Fibroblast of mammary gland (primary cell): ENCODE results near the gene SHROOM2.
A peak's percentile ranks its signal among the peaks of the same experiment; 100 is the strongest.

Experiments
- DNase-seq: peaks from one replicate; pipeline ENCODE4 v3.0.0-alpha.2; 2010; ENCODE audit warnings: low read depth
- H3K4me3 ChIP-seq: 2 replicates; pipeline ENCODE4 v1.5.1; 2011; ENCODE audit warnings: low read depth, mild to moderate bottlenecking, low read length, moderate library complexity; ENCODE audit not compliant: control insufficient read depth
- CTCF ChIP-seq: conservative IDR thresholded peaks from 2 replicates; pipeline ENCODE4 v1.5.1; 2011; ENCODE audit warnings: low read depth, low read length, inconsistent platforms; ENCODE audit not compliant: control insufficient read depth, insufficient read depth

The SHROOM2 gene

GRCh38 chrX:9905721-9906120, 119.5 kb downstream of the SHROOM2 start:
- no peak for TF ChIP-seq CTCF
- H3K4me3 ChIP-seq = no peak overlapping the region
- DNase-seq = no peak

DNA sequence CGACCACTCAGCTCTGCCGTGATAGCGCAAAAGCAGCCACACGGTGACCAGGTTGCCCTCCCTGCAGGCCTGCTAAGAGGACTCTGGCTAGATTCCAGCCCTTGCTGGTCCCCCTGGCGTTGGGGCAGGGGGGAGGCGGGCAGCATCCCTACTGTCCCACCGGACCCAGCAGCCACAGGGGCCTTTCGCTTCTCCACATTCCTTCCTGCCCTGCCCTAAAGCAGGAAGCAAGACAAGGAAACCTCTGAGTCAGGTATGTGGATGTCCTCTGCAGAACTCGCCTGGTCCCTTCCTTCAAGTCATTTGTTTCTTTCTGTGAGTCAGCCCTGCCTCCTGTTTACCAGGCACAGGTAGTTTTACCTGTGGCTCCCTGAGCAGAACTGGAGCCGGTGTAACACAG, 120.7 kb downstream of the SHROOM2 start:
- DNase-seq = no peak
- no peak overlapping the region for H3K4me3 ChIP-seq
- TF ChIP-seq CTCF = no peak

DNA sequence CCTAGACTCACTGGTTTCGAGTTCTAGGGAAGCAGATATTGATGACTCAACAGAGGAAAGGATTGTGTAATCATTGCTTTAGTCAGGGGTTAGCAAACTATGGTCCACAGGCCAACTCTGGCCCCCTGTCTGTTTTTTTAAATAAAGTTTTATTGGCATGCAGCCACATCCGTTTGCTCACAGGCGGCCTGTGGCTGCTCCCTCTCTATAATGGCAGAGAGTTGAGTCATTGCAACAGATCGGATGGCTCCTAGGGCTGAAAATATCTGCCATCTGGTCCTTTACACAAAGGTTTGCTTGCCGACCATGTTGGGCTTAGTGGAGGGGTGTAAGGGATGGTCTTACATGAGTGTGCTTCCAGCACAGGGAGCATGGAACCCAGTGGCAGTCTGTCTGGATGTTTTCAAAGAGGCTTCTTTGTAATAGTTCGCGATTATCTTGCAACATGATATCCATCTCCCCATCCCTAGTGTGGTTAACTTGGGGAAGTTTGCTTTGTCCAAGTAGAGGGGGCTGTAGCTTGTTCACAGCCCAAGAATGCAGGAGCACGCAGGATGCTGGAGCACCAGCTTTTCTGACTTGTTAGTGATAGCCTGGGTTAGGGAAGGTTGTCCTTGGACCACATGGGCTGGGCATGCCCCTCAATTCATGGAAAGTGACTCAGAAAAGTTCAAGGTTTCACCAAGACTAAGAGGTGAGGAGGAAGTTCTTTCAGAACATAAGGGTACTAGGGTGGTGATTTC, 121.6 kb downstream of the SHROOM2 start:
- TF ChIP-seq CTCF = no peak
- peak; percentile 81 for DNase-seq
- no peak overlapping the region for H3K4me3 ChIP-seq

DNA sequence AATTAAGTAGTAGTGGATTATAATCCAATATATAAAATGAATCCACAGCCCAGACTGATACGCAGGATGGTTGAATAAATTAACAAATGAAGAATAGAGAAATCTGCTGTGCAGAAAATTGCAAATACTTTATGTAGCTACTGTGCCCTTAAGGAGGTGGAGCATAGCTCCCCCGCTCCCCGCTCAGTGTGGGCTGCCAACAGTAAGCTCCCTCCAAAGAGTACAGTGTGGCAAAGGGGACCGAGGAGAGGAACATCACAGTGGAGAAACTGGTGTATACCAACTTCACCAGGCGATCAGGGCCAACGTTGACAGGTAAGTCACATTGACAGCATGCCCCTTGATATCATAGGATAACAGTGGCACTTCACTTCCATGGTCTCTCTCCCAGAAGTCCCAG, 123.0 kb downstream of the SHROOM2 start:
- H3K4me3 ChIP-seq = no peak overlapping the region
- no peak for TF ChIP-seq CTCF
- no peak for DNase-seq

GRCh38 chrX:9911487-9911886, 125.3 kb downstream of the SHROOM2 start:
- no peak overlapping the region for H3K4me3 ChIP-seq
- TF ChIP-seq CTCF = no peak
- DNase-seq = no peak

- no peak for TF ChIP-seq CTCF
- H3K4me3 ChIP-seq = no peak overlapping the region
- DNase-seq = no peak
Observed at GRCh38 chrX:9912351-9913145, 126.3 kb downstream of the SHROOM2 start.
